HepG2 (cell line): Measurements from ENCODE around the gene CPEB2. TPM values are rescaled to one million over a fixed set of nuclear protein-coding genes. Genes with fewer than 3 reads are reported as not detected.

Source experiments
- ATAC-seq: fragments of 200-7000 bp; cut with Tn5 transposase; 3 replicates; pipeline ENCODE4 v1.9.1; 2020; ENCODE audit warnings: mild to moderate bottlenecking, moderate library complexity
- BruUV-seq: library from RNA; stranded (reverse); fragments of 400-500 nt; replicated peaks from 2 replicates; lab custom pipeline; 2021; lab: Mats Ljungman, UMichigan
- CTCF ChIA-PET: fragments of 300-600 bp; formaldehyde crosslinking; extraction: SDS; loops from one replicate; lab custom pipeline; 2021; ENCODE audit warnings: low total read pairs, inconsistent platforms, low intra/inter-chr PET ratio; lab: Yijun Ruan, JAX
- POLR2A ChIA-PET: fragments of 350-600 bp; sonication (Branson Sonifier 250); formaldehyde crosslinking; loops from one replicate; lab custom pipeline; 2020; ENCODE audit warnings: antibody characterized with exemption, inconsistent platforms; lab: Yijun Ruan, JAX
- DNase-seq: peaks from one replicate; pipeline ENCODE4 v3.0.0-alpha.2; 2015; ENCODE audit warnings: low spot score
- FAIRE-seq: peaks from 3 replicates; lab custom pipeline; 2011; peaks lifted over from hg19 to GRCh38; lab: Jason Lieb, UNC
- H2AFZ ChIP-seq: one replicate; pipeline ENCODE4 v1.6.1; 2011; ENCODE audit warnings: low read length, inconsistent platforms
- H3K27ac ChIP-seq: fragments of 300-600 bp; 3 replicates; pipeline ENCODE4 v1.8.0; 2011; ENCODE audit warnings: mixed run types, mild to moderate bottlenecking, mixed read lengths, low read length, inconsistent platforms; ENCODE audit not compliant: insufficient read depth; ENCODE audit errors: extremely low read length
- H3K27me3 ChIP-seq, 2 experiments: fragments of 200-600 bp in 1 of 2; 2 replicates in 1 of 2; 3 replicates in 1 of 2; pipeline versions ENCODE4 v1.6.0 to v1.8.0; 2011; ENCODE audit warnings: low read length in 2 of 2, mild to moderate bottlenecking in 2 of 2, moderate library complexity in 2 of 2, inconsistent platforms in 1 of 2; ENCODE audit not compliant: insufficient read depth in 2 of 2, control insufficient read depth in 1 of 2
- H3K36me3 ChIP-seq, 2 experiments: fragments of 200-600 bp in 1 of 2; replicated peaks in 1 of 2; 2 replicates in 1 of 2; 3 replicates in 1 of 2; pipeline versions ENCODE4 v1.5.1 to v1.8.0; 2011; ENCODE audit warnings: low read length in 2 of 2, inconsistent platforms in 1 of 2; ENCODE audit not compliant: insufficient read depth in 2 of 2, control insufficient read depth in 1 of 2
- H3K4me1 ChIP-seq: 2 replicates; pipeline ENCODE4 v1.5.1; 2012; ENCODE audit warnings: low read length, inconsistent platforms; ENCODE audit not compliant: insufficient read depth
- H3K4me2 ChIP-seq: 2 replicates; pipeline ENCODE4 v1.6.0; 2011; ENCODE audit warnings: low read depth, low read length, inconsistent platforms
- H3K4me3 ChIP-seq, 3 experiments: fragments of 200-600 bp in 1 of 3; sonication (generic), shearing (Covaris generic) in 1 of 3; replicated peaks in 1 of 3; 2 replicates each; pipeline ENCODE4 v1.5.1; 2011 to 2016; ENCODE audit warnings: low read length in 3 of 3, inconsistent platforms in 2 of 3, low read depth in 2 of 3, mild to moderate bottlenecking in 2 of 3, control low read depth in 1 of 3, mixed read lengths in 1 of 3; ENCODE audit not compliant: insufficient read depth in 1 of 3
- H3K79me2 ChIP-seq: one replicate; pipeline ENCODE4 v1.6.1; 2011; ENCODE audit warnings: low read length, inconsistent platforms; ENCODE audit not compliant: insufficient read depth
- H3K9ac ChIP-seq: 2 replicates; pipeline ENCODE4 v1.6.0; 2011; ENCODE audit warnings: mild to moderate bottlenecking, low read depth, low read length, inconsistent platforms; ENCODE audit not compliant: insufficient read depth
- H3K9me3 ChIP-seq: 2 replicates; pipeline ENCODE4 v1.5.1; 2012; ENCODE audit warnings: mild to moderate bottlenecking, low read length
- H4K20me1 ChIP-seq: 2 replicates; pipeline ENCODE4 v1.6.0; 2011; ENCODE audit warnings: inconsistent platforms, mild to moderate bottlenecking, low read length, moderate library complexity; ENCODE audit not compliant: insufficient read depth
- IKZF4 ChIP-seq: sonication (generic); formaldehyde crosslinking; IDR thresholded peaks from 2 replicates; pipeline ENCODE4 v1.5.1; 2020; ENCODE audit warnings: borderline replicate concordance, mild to moderate bottlenecking, low read depth, missing genetic modification reagents; ENCODE audit errors: not compliant biosample characterization
- RBM39 ChIP-seq: fragments of 200-400 bp; formaldehyde crosslinking; IDR thresholded peaks from one replicate; pipeline ENCODE4 v1.6.1; 2018; ENCODE audit warnings: antibody characterized with exemption, mild to moderate bottlenecking, low read depth, low read length; ENCODE audit not compliant: poor library complexity, severe bottlenecking
- RORA ChIP-seq: sonication (generic); formaldehyde crosslinking; IDR thresholded peaks from 2 replicates; pipeline ENCODE4 v1.5.0; 2020; ENCODE audit warnings: mild to moderate bottlenecking, missing genetic modification reagents, moderate library complexity
- ZNF350 ChIP-seq: sonication (generic); formaldehyde crosslinking; IDR thresholded peaks from 2 replicates; pipeline ENCODE4 v1.4.0; 2020; ENCODE audit warnings: mild to moderate bottlenecking, low read depth, missing genetic modification reagents, borderline replicate concordance
- in situ Hi-C: cut with HindIII; loops from 2 replicates; pipeline ENCODE4 v1.10.0; 2017; ENCODE audit warnings: low pct_unique_long_range_greater_than_20kb; ENCODE audit not compliant: extremely low pct_ligation_motif_present
- intact Hi-C: fragments of 100-400 bp; cut with micrococcal nuclease; formaldehyde crosslinking; loops from one replicate; pipeline ENCODE4 v1.10.0; 2022; ENCODE audit not compliant: unreplicated experiment
- polyA plus RNA-seq, 8 experiments: library from polyadenylated mRNA; depleted of rRNA in 3 of 8; stranded (reverse) in 7 of 8; unstranded in 1 of 8; fragments of >200 nt; fragmentation: Illumina TruSeq in 4 of 8; extraction: Trizol in 4 of 8; gene quantifications; 2 replicates each; pipeline versions ENCODE4 v1.2.1 to v1.2.3, GENCODE V29; 2011 to 2016; ENCODE audit warnings: low read depth in 4 of 8, missing spikeins in 1 of 8, mixed read lengths in 1 of 8; ENCODE audit not compliant: insufficient read depth in 1 of 8
- total RNA-seq, 5 experiments: library from RNA; depleted of rRNA; stranded (reverse); fragments of >200 nt; fragmentation: Illumina TruSeq; extraction: Trizol; gene quantifications; 2 replicates each; pipeline ENCODE4 v1.2.3, GENCODE V29; 2016; ENCODE audit warnings: low read depth in 1 of 5
- TF ChIP-seq, protein P1 (sequence below): fragments of 450-650 bp; IDR thresholded peaks from 2 replicates; pipeline ENCODE4 v1.6.1; 2016
- TF ChIP-seq, protein P2 (sequence below): sonication (generic); formaldehyde crosslinking; IDR thresholded peaks from 2 replicates; pipeline ENCODE4 v1.4.0; 2020; ENCODE audit warnings: missing genetic modification reagents, borderline replicate concordance
- TF ChIP-seq, protein P3 (sequence below): sonication (generic); formaldehyde crosslinking; IDR thresholded peaks from 2 replicates; pipeline ENCODE4 v1.4.0; 2020; ENCODE audit warnings: missing genetic modification reagents, borderline replicate concordance
- TF ChIP-seq, protein P4 (sequence below): sonication (generic); formaldehyde crosslinking; IDR thresholded peaks from 2 replicates; pipeline ENCODE4 v1.4.0; 2020; ENCODE audit warnings: missing genetic modification reagents

The CPEB2 gene
- total and polyA plus RNA-seq, 2 of the 13 experiments (the other 11 are each of a cell fraction or from before 2014, with no cell fraction given), result 2.0 to 2.5 TPM

DNA sequence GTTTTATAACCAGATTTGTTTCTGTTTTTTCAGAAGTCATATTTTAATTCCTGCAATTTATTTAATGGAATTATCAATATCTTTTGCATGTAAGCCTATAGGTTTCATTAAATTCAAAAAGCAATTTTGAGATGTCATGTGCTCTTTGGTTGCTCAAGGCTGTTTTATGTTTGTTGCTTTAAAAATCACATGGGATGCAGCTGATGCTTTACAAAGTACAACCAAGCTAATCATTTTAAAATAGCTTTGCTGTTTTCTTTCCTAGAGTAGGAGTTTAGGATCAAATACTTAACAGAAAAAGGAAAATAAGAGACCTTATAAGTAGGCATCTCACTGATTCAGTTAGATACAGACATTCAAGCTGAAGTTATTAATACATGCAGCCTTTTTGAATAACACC, 11.3 kb downstream of the CPEB2 start:
- no peaks in the 10 kb centered on the region for H3K27me3 ChIP-seq
- peaks cover 0 to 2% of the 10 kb centered on the region in 2 experiments; a peak in 2 of 5 replicates for H3K36me3 ChIP-seq
- H3K4me2 ChIP-seq, result no peak overlapping the region
- no peaks in the 10 kb centered on the region for H3K9me3 ChIP-seq
- H3K4me1 ChIP-seq, result peaks cover 6% of the 10 kb centered on the region
- H3K4me3 ChIP-seq, result no peak overlapping the region
- H3K9ac ChIP-seq, result no peak overlapping the region
- intact Hi-C loops, result no loop called here
- in situ Hi-C loops, result loop anchor here (25.0 kb wide), 2 partner anchors 649 to 1376 kb away; partner anchors contain the start of genes BOD1L1 and FBXL5
- no peak overlapping the region for H2AFZ ChIP-seq
- DNase-seq (no peak), ATAC-seq (no peak), FAIRE-seq (no peak)
- BruUV-seq, result no TSS peak
- H4K20me1 ChIP-seq, result no peaks in the 10 kb centered on the region
- POLR2A ChIA-PET, result no interaction called here
- no peak overlapping the region for H3K27ac ChIP-seq
- H3K79me2 ChIP-seq, result no peaks in the 10 kb centered on the region
- CTCF ChIA-PET, result no interaction called here
- TF ChIP-seq IKZF4 (CRISPR knock-in tag) (no peak), ZNF350 (CRISPR knock-in tag) (no peak), RBM39 (no peak), RORA (no peak)
- TF ChIP-seq, protein P1, sequence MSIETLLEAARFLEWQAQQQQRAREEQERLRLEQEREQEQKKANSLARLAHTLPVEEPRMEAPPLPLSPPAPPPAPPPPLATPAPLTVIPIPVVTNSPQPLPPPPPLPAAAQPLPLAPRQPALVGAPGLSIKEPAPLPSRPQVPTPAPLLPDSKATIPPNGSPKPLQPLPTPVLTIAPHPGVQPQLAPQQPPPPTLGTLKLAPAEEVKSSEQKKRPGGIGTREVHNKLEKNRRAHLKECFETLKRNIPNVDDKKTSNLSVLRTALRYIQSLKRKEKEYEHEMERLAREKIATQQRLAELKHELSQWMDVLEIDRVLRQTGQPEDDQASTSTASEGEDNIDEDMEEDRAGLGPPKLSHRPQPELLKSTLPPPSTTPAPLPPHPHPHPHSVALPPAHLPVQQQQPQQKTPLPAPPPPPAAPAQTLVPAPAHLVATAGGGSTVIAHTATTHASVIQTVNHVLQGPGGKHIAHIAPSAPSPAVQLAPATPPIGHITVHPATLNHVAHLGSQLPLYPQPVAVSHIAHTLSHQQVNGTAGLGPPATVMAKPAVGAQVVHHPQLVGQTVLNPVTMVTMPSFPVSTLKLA, result no peak
- TF ChIP-seq, protein P2, sequence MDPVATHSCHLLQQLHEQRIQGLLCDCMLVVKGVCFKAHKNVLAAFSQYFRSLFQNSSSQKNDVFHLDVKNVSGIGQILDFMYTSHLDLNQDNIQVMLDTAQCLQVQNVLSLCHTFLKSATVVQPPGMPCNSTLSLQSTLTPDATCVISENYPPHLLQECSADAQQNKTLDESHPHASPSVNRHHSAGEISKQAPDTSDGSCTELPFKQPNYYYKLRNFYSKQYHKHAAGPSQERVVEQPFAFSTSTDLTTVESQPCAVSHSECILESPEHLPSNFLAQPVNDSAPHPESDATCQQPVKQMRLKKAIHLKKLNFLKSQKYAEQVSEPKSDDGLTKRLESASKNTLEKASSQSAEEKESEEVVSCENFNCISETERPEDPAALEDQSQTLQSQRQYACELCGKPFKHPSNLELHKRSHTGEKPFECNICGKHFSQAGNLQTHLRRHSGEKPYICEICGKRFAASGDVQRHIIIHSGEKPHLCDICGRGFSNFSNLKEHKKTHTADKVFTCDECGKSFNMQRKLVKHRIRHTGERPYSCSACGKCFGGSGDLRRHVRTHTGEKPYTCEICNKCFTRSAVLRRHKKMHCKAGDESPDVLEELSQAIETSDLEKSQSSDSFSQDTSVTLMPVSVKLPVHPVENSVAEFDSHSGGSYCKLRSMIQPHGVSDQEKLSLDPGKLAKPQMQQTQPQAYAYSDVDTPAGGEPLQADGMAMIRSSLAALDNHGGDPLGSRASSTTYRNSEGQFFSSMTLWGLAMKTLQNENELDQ (CRISPR knock-in tag), result no peak
- TF ChIP-seq, protein P3, sequence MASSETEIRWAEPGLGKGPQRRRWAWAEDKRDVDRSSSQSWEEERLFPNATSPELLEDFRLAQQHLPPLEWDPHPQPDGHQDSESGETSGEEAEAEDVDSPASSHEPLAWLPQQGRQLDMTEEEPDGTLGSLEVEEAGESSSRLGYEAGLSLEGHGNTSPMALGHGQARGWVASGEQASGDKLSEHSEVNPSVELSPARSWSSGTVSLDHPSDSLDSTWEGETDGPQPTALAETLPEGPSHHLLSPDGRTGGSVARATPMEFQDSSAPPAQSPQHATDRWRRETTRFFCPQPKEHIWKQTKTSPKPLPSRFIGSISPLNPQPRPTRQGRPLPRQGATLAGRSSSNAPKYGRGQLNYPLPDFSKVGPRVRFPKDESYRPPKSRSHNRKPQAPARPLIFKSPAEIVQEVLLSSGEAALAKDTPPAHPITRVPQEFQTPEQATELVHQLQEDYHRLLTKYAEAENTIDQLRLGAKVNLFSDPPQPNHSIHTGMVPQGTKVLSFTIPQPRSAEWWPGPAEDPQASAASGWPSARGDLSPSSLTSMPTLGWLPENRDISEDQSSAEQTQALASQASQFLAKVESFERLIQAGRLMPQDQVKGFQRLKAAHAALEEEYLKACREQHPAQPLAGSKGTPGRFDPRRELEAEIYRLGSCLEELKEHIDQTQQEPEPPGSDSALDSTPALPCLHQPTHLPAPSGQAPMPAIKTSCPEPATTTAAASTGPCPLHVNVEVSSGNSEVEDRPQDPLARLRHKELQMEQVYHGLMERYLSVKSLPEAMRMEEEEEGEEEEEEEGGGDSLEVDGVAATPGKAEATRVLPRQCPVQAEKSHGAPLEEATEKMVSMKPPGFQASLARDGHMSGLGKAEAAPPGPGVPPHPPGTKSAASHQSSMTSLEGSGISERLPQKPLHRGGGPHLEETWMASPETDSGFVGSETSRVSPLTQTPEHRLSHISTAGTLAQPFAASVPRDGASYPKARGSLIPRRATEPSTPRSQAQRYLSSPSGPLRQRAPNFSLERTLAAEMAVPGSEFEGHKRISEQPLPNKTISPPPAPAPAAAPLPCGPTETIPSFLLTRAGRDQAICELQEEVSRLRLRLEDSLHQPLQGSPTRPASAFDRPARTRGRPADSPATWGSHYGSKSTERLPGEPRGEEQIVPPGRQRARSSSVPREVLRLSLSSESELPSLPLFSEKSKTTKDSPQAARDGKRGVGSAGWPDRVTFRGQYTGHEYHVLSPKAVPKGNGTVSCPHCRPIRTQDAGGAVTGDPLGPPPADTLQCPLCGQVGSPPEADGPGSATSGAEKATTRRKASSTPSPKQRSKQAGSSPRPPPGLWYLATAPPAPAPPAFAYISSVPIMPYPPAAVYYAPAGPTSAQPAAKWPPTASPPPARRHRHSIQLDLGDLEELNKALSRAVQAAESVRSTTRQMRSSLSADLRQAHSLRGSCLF (CRISPR knock-in tag), result no peak
- TF ChIP-seq, protein P4, sequence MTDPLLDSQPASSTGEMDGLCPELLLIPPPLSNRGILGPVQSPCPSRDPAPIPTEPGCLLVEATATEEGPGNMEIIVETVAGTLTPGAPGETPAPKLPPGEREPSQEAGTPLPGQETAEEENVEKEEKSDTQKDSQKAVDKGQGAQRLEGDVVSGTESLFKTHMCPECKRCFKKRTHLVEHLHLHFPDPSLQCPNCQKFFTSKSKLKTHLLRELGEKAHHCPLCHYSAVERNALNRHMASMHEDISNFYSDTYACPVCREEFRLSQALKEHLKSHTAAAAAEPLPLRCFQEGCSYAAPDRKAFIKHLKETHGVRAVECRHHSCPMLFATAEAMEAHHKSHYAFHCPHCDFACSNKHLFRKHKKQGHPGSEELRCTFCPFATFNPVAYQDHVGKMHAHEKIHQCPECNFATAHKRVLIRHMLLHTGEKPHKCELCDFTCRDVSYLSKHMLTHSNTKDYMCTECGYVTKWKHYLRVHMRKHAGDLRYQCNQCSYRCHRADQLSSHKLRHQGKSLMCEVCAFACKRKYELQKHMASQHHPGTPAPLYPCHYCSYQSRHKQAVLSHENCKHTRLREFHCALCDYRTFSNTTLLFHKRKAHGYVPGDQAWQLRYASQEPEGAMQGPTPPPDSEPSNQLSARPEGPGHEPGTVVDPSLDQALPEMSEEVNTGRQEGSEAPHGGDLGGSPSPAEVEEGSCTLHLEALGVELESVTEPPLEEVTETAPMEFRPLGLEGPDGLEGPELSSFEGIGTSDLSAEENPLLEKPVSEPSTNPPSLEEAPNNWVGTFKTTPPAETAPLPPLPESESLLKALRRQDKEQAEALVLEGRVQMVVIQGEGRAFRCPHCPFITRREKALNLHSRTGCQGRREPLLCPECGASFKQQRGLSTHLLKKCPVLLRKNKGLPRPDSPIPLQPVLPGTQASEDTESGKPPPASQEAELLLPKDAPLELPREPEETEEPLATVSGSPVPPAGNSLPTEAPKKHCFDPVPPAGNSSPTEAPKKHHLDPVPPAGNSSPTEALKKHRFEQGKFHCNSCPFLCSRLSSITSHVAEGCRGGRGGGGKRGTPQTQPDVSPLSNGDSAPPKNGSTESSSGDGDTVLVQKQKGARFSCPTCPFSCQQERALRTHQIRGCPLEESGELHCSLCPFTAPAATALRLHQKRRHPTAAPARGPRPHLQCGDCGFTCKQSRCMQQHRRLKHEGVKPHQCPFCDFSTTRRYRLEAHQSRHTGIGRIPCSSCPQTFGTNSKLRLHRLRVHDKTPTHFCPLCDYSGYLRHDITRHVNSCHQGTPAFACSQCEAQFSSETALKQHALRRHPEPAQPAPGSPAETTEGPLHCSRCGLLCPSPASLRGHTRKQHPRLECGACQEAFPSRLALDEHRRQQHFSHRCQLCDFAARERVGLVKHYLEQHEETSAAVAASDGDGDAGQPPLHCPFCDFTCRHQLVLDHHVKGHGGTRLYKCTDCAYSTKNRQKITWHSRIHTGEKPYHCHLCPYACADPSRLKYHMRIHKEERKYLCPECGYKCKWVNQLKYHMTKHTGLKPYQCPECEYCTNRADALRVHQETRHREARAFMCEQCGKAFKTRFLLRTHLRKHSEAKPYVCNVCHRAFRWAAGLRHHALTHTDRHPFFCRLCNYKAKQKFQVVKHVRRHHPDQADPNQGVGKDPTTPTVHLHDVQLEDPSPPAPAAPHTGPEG (CRISPR knock-in tag), result no peak
